ENCODE data around the gene DTL.

DTL gene

DNA sequence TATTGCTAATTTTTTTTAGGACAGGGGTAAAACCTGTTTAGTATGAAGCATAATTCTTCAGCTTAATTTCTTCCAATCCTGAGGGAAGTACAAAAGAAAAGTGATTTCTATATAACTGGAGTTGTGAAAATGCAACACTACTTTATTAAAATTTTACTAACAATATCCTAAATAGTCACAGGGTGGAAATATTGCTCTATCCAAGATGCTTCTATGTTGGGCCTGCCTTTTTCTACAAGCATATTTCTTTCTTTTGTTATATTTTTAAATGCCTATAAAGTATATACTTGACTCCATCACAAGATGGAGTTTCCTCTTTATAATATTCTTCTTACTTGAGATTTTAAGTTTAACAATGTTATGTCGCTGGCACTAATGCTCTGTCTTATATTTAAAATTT lies 37.9 kb downstream of the DTL start:
- DNase-seq (ENCODE audit: low read depth) = no peak
- no peak overlapping the region for H3K4me3 ChIP-seq (ENCODE audit: low read depth, low read length)

DNA sequence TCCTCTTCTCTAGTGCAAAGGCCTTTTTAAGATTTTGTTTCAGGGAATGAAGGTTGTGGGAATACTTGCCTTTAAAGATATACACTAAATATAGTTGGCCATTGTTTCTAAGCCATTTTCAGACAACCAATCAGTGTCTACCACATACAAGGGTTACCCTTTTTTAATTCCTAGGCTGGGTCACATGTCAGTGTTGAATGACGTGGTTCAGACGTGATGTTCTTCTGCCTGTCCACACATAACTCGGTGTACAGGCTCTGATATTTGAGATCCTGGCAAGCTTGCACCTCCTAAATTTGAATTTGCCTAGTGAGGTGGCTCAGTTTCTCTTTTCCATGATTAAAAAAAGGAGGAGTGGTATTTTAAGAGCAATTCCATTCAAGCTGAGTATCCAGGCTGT lies 38.8 kb downstream of the DTL start:
- TF ChIP-seq, protein P1, sequence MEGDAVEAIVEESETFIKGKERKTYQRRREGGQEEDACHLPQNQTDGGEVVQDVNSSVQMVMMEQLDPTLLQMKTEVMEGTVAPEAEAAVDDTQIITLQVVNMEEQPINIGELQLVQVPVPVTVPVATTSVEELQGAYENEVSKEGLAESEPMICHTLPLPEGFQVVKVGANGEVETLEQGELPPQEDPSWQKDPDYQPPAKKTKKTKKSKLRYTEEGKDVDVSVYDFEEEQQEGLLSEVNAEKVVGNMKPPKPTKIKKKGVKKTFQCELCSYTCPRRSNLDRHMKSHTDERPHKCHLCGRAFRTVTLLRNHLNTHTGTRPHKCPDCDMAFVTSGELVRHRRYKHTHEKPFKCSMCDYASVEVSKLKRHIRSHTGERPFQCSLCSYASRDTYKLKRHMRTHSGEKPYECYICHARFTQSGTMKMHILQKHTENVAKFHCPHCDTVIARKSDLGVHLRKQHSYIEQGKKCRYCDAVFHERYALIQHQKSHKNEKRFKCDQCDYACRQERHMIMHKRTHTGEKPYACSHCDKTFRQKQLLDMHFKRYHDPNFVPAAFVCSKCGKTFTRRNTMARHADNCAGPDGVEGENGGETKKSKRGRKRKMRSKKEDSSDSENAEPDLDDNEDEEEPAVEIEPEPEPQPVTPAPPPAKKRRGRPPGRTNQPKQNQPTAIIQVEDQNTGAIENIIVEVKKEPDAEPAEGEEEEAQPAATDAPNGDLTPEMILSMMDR (IDR thresholded peaks at IDR 0.05; ENCODE audit: low read depth, low read length, missing control alignments) = no peak
- DNase-seq (ENCODE audit: low read depth) = no peak

More for the DNA sequence above, 37.9 kb downstream of the DTL start:
- TF ChIP-seq, protein P1 (IDR thresholded peaks at IDR 0.05; ENCODE audit: low read depth, low read length, missing control alignments) = no peak

DNA sequence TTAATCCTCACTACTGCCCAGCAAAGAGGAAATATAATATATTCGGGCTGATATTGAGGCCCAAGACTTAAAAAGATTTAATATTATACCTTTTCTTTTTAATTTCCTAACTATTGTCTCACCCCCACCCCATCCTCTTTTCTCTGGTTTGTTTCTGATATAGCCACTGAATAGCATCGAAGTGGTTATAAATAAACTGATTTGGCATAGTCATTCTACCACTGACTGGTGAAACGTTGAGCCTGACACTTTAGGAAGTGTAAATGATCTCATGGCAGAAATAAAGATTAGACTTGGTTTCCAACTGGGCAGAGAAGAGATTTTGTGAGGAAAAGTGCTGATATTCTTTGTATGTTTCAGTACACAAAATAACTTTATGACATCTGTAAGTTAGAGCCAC lies 39.3 kb downstream of the DTL start:
- no peak overlapping the region for H3K4me3 ChIP-seq (ENCODE audit: low read depth, low read length)
- TF ChIP-seq, protein P1 (IDR thresholded peaks at IDR 0.05; ENCODE audit: low read depth, low read length, missing control alignments) = no peak
- no peak for DNase-seq (ENCODE audit: low read depth)

More for the DNA sequence above, 38.8 kb downstream of the DTL start:
- no peak overlapping the region for H3K4me3 ChIP-seq (ENCODE audit: low read depth, low read length)

DNA sequence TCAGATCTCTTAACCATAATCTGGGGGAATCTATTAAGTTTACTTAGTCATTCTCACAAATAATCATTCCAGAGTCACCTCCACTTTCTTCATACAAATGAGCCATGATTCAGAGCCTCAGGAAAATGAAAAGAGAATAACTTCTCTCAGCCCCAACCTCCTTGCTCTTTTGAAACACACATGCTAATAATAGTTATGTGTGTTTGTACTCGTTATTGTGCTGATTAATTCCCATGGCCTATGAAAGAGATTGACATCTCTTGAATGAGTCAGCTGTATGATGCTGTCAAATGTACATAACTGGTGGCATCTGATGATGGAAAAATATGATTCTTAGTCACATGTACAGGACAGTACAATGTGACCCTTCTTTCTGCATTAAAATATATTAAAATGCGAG lies 41.5 kb downstream of the DTL start:
- no peak for DNase-seq (ENCODE audit: low read depth)
- TF ChIP-seq, protein P1 (IDR thresholded peaks at IDR 0.05; ENCODE audit: low read depth, low read length, missing control alignments) = no peak
- H3K4me3 ChIP-seq (ENCODE audit: low read depth, low read length) = no peak overlapping the region

DNA sequence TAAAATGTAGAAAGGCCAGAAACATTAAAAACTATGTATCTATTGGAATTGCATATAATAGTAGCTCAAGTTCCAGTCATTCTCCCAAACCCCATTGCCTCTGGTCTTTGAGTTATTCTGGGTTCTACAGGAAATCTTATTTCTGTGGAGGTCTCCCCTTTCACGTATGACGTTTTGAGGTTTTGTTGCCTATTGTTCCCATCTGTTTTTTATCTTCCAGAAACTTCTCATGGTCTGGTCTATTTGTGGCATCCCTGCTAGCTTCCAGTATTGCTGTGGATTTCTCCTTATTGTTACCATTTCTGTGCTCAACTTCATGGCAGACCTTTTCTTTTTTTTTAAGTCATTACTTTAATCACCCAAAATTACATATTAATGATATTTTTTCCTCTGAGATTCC lies 43.3 kb downstream of the DTL start:
- H3K4me3 ChIP-seq (ENCODE audit: low read depth, low read length) = no peak overlapping the region
- no peak for DNase-seq (ENCODE audit: low read depth)
- TF ChIP-seq, protein P1 (IDR thresholded peaks at IDR 0.05; ENCODE audit: low read depth, low read length, missing control alignments) = no peak

DNA sequence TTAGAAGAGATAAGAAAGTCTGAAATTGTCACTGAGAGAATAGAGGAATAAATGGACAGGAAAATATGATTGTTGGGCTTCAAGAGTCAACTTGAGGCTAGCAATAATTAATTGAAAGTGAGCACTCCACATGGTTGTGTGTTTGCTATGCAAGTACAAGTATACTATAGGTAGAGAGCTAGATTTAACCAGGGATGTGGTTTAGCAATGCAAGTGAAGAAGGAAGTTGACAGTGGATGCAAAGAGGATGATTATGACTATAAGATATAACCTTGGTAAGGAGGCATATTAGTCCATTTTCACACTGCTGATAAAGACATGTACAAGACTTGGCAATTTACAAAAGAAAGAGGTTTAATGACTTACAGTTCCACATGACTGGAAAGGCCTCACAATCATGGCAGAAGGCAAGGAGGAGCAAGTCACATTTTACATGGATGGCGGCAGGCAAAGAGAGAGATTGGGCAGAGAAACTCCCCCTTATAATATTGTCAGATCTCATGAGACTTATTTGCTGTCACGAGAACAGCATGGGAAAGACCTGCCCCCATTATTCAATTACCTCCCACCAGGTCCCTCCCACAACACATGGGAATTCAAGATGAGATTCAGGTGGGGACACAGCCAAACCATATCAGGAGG lies 47.3 kb downstream of the DTL start:
- DNase-seq (ENCODE audit: low read depth) = no peak
- TF ChIP-seq, protein P1 (IDR thresholded peaks at IDR 0.05; ENCODE audit: low read depth, low read length, missing control alignments) = no peak
- no peak overlapping the region for H3K4me3 ChIP-seq (ENCODE audit: low read depth, low read length)

DNA sequence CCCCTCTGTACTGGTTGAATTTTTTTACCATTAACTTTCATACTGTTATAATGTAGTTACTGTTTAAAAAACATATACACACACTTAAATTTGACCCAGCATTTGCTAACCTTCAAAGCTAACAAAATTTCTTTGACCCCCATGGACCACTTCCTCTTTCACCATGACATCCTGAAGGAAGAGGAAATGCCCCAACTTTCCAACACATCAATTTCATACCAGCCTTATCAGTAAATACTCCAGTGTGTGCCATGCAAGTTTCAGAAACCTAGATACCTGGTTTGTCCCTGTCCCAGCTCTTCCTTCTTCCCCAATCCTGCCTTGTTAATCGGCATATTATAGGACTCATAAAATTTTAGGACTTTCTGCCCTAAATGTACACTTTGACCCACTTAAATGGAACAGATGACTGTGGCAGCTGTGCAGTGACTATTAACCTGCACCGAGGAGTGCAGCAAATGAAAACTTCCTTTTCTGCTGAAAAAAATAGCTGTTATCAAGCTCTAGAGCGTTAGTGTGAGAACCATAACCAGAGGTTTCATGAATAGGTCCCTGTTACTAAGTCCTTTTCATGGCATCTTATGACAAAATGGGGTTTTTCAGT lies 54.1 kb downstream of the DTL start:
- TF ChIP-seq, protein P1 (IDR thresholded peaks at IDR 0.05; ENCODE audit: low read depth, low read length, missing control alignments) = no peak
- DNase-seq (ENCODE audit: low read depth) = no peak
- H3K4me3 ChIP-seq (ENCODE audit: low read depth, low read length) = no peak overlapping the region
